ENCODE measurements around the gene FATE1.
"Not testable (repeated sequence)": the region's sequence is repeated elsewhere in the genome, so short reads cannot be mapped to it uniquely, and the experiment has no call there.

DNA sequence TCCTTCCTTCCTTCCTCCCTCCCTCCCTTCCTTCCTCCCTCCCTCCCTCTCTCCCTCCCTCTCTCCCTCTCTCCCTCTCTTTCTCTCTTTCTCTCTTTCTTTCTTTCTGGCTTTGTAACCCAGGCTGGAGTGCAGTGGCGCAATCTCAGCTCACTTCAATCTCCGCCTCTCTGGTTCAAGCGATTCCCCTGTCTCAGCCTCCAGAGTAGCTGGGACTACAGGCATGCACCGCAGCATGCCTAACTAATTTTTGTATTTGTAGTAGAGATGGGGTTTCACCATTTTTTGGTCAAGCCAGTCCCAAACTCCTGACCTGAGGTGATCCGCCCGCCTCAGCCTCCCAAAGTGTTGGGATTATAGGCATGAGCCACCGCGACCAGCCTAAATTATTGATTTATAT is 18.8 kb upstream of the FATE1 start:
- TF ChIP-seq POLR2A (IDR thresholded peaks at IDR 0.05; ENCODE audit: low read depth, low read length); TAF1 (IDR thresholded peaks at IDR 0.05; ENCODE audit: low read depth, low read length); POLR2AphosphoS5 (IDR thresholded peaks at IDR 0.05; ENCODE audit: low read depth, low read length); POU2F2 (IDR thresholded peaks at IDR 0.05; ENCODE audit: low read depth, low read length); PAX5 (IDR thresholded peaks at IDR 0.05; ENCODE audit: insufficient read depth, low read length, severe bottlenecking): not testable (repeated sequence)
